Psoas muscle (tissue), 8 donors: ENCODE measurements around the gene CD320. TPM values are rescaled to one million over a fixed set of nuclear protein-coding genes. Genes with fewer than 3 reads are reported as not detected.
"Not testable (repeated sequence)": the region's sequence is repeated elsewhere in the genome, so short reads cannot be mapped to it uniquely, and the experiment has no call there.

Experiments
- ATAC-seq, 4 donors: fragments of 200-7000 bp; cut with Tn5 transposase; one replicate each; pipeline ENCODE4 v1.9.1; 2020; ENCODE audit warnings: moderate library complexity in 3 of 4, mild to moderate bottlenecking in 2 of 4
- DNase-seq, 2 donors: peaks; one replicate each; pipeline ENCODE4 v3.0.0-alpha.2; 2020
- H3K27ac ChIP-seq: fragments of 200-600 bp; one replicate; pipeline ENCODE4 v1.8.0; 2022
- H3K27me3 ChIP-seq, 3 donors: fragments of 200-600 bp in 1 of 3; one replicate each; pipeline versions ENCODE4 v1.6.1 to v1.8.0; 2013 to 2022; ENCODE audit warnings: low read length in 2 of 3, mild to moderate bottlenecking in 2 of 3, moderate library complexity in 1 of 3; ENCODE audit not compliant: insufficient read depth in 3 of 3
- H3K36me3 ChIP-seq, 2 donors: fragments of 200-600 bp in 1 of 2; one replicate each; pipeline versions ENCODE4 v1.6.1 to v1.8.0; 2013 to 2022; ENCODE audit warnings: low read depth in 1 of 2, mild to moderate bottlenecking in 1 of 2, moderate library complexity in 1 of 2; ENCODE audit not compliant: insufficient read depth in 1 of 2
- H3K4me1 ChIP-seq: fragments of 200-600 bp; one replicate; pipeline ENCODE4 v1.8.0; 2022
- H3K4me3 ChIP-seq: fragments of 200-600 bp; one replicate; pipeline ENCODE4 v1.8.0; 2022; ENCODE audit warnings: mild to moderate bottlenecking
- H3K9me3 ChIP-seq: fragments of 200-600 bp; one replicate; pipeline ENCODE4 v1.8.0; 2022
- CTCF ChIP-seq: fragments of 200-600 bp; IDR thresholded peaks from one replicate; pipeline ENCODE4 v1.8.0; 2022; ENCODE audit warnings: antibody characterized with exemption
- WGBS, 3 donors: extraction: QIAGEN DNeasy Blood & Tissue Kit; methylation state at CpG; one replicate each; pipeline versions ENCODE4 v1.1.6 to v1.1.7; 2013; 5-methylcytosine and 5-hydroxymethylcytosine counted together
- intact Hi-C, 2 donors: fragments of 100-400 bp; cut with DNase I; formaldehyde crosslinking; loops; one replicate each; pipeline versions ENCODE4 v1.11.0 to v1.14.2; 2022
- polyA plus RNA-seq, 3 donors: library from polyadenylated mRNA; stranded (reverse); fragments of 200-250 nt; gene quantifications; one replicate each; pipeline ENCODE4 v1.2.3, GENCODE V29; 2013
- total RNA-seq, 4 donors: library from RNA; stranded (reverse); fragmentation: NEBNext Ultra II Directional in 2 of 4; extraction: Animal tissue kit (Norgen Biotek cat#: 25700) in 2 of 4; gene quantifications; one replicate each; pipeline versions ENCODE4 v1.2.1 to v1.2.4, GENCODE V29; 2021 to 2023
- donor health status: healthy with polysubstance abuse.
- donor health status: DM: no; HTN: no; CAD: no; lungs with moderate emphysema.
- donor health status: Bipolar disorder and iron deficiency.
- donor health status: healthy.
- donor health status: DM: yes; HTN: yes; CAD: no.
- donor health status: DM: no; HTN: no; CAD: no.
- donor health status: DM: no; HTN: no; CAD: no.
- donor health status: DM: yes; HTN: yes; CAD: no.

Gene CD320
- total and polyA plus RNA-seq, 7 donors = 17.4 to 67.2 (median 25.4) TPM

- no peak for ATAC-seq
- Histone ChIP-seq H3K27ac (no peak overlapping the region), H3K27me3 (no peaks in the 10 kb centered on the region), H3K36me3 (peaks cover 0 to 22% of the 10 kb centered on the region in 2 donors), H3K4me3 (no peak overlapping the region), H3K4me1 (peaks cover 21% of the 10 kb centered on the region), H3K9me3 (no peaks in the 10 kb centered on the region)
- WGBS, 3 donors = 80 to 84% (median 84%) methylated on average over 33 of the region's 33 CpGs
- no peak for TF ChIP-seq CTCF
- DNase-seq = peak in 1 of 2 donors; percentile 60
- intact Hi-C loops = loop anchor here in 1 of 2 donors (5.0 kb wide), 1 partner anchor 38 kb away; no protein-coding TSS in a partner anchor
These were observed 3.1 kb downstream of the CD320 start for GRCh38 chr19:8304841-8305621.

GRCh38 chr19:8302734-8303133 is 5.4 kb downstream of the CD320 start:
- no peak overlapping the region for H3K27ac ChIP-seq
- intact Hi-C loops = no loop called here

GRCh38 chr19:8302357-8302691 is 5.8 kb downstream of the CD320 start:
- Histone ChIP-seq H3K4me1 (peaks cover 10% of the 10 kb centered on the region), H3K4me3 (no peak overlapping the region), H3K27ac (no peak overlapping the region), H3K9me3 (no peaks in the 10 kb centered on the region), H3K36me3 (peaks cover 0 to 10% of the 10 kb centered on the region in 2 donors), H3K27me3 (no peaks in the 10 kb centered on the region)
- WGBS, 3 donors = 37 to 47% (median 38%) methylated on average over 10 to 11 of the region's 11 CpGs
- no peak for TF ChIP-seq CTCF
- DNase-seq (peak; percentile 50 to 71), ATAC-seq (peak; percentile 12 to 60 (median 27))
- intact Hi-C loops = no loop called here

More at GRCh38 chr19:8302734-8303133, 5.4 kb downstream of the CD320 start:
- no peaks in the 10 kb centered on the region for H3K9me3 ChIP-seq
- no peaks in the 10 kb centered on the region for H3K27me3 ChIP-seq
- WGBS, 3 donors = 49 to 68% (median 60%) methylated on average over 7 of the region's 7 CpGs
- peaks cover 0 to 10% of the 10 kb centered on the region in 2 donors for H3K36me3 ChIP-seq
- DNase-seq = no peak
- no peak for TF ChIP-seq CTCF
- no peak for ATAC-seq
- H3K4me1 ChIP-seq = peaks cover 12% of the 10 kb centered on the region
- no peak overlapping the region for H3K4me3 ChIP-seq

GRCh38 chr19:8291337-8291736 is 16.8 kb downstream of the CD320 start:
- H3K27me3 ChIP-seq, H3K4me1 ChIP-seq, H3K4me3 ChIP-seq, H3K9me3 ChIP-seq, intact Hi-C loops, H3K36me3 ChIP-seq, H3K27ac ChIP-seq, DNase-seq: not testable (repeated sequence)
- no CpG with 5 or more reads among the region's 9 CpGs for WGBS, 3 donors
- ATAC-seq = peak in 2 of 4 donors; percentile 46 to 60

- ATAC-seq = peak in 3 of 4 donors; percentile 40 to 67 (median 47)
These were observed 31.6 kb downstream of the CD320 start for GRCh38 chr19:8276508-8276907.

More at GRCh38 chr19:8276508-8276907, 31.6 kb downstream of the CD320 start:
- WGBS, 3 donors = no CpG with 5 or more reads among the region's 9 CpGs
- H3K4me3 ChIP-seq, DNase-seq, H3K9me3 ChIP-seq, H3K27me3 ChIP-seq, H3K36me3 ChIP-seq, H3K27ac ChIP-seq, intact Hi-C loops, H3K4me1 ChIP-seq: not testable (repeated sequence)
